ENCODE results near the gene EEF2K. TPM values are rescaled to one million over a fixed set of nuclear protein-coding genes. Genes with fewer than 3 reads are reported as not detected.

Gene EEF2K
- total and polyA plus RNA-seq, 2 of the 13 experiments (the other 11 are each of a cell fraction or from before 2014, with no cell fraction given), result 22.0 to 23.8 TPM

DNA sequence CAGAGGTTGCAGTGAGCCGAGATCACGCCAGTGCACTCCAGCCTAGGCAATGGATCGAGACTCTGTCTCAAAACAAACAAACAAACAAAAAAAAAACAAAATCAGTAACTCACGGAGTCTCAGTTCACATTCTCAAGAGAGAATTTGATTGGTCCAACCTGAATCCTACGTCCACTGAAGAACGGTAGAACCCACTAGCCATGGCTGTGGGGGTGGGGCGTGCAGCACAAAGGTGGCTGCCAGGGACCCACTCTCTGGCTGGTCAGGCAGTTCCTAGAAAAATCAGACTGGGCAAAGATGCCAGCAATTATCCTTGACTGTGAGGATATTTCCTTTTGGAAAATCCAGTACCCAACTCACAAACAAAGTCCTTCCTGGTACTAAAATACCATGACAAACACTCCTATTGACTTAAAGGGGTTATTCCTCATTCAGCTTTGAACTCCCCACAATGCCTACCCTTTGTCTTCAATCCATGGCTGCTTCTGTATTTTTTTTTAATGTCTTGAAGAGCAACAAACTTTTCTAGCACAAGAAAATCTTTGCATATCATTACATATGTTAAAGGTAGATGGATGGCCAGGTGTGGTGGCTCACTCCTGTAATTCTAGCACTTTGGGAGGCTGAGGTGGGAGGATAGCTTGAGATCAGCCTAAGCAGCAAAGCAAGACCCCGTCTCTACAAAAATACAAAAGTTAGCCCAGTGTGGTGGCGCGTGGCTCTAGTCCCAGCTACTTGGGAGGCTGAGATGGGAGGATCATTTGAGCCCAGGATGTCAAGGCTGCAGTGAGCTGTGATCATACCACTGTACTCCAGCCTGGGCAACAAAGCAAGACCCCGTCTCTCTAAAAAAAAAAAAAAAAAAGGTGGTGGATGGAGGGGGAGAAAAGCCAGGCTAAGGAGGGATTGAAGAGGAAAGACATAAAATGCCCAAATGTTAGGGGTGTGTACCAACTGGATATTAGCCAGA is 87.3 kb downstream of the EEF2K start (continued):
- TF ChIP-seq, protein P1, sequence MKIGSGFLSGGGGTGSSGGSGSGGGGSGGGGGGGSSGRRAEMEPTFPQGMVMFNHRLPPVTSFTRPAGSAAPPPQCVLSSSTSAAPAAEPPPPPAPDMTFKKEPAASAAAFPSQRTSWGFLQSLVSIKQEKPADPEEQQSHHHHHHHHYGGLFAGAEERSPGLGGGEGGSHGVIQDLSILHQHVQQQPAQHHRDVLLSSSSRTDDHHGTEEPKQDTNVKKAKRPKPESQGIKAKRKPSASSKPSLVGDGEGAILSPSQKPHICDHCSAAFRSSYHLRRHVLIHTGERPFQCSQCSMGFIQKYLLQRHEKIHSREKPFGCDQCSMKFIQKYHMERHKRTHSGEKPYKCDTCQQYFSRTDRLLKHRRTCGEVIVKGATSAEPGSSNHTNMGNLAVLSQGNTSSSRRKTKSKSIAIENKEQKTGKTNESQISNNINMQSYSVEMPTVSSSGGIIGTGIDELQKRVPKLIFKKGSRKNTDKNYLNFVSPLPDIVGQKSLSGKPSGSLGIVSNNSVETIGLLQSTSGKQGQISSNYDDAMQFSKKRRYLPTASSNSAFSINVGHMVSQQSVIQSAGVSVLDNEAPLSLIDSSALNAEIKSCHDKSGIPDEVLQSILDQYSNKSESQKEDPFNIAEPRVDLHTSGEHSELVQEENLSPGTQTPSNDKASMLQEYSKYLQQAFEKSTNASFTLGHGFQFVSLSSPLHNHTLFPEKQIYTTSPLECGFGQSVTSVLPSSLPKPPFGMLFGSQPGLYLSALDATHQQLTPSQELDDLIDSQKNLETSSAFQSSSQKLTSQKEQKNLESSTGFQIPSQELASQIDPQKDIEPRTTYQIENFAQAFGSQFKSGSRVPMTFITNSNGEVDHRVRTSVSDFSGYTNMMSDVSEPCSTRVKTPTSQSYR (CRISPR knock-in tag; IDR thresholded peaks at IDR 0.05; ENCODE audit: borderline replicate concordance), result peak; percentile 62; the same call in 1 of the 2 replicates
- TF ChIP-seq REPIN1 (CRISPR knock-in tag; IDR thresholded peaks at IDR 0.05; ENCODE audit: borderline replicate concordance, low read depth) (no peak), NR2F1 (CRISPR knock-in tag; IDR thresholded peaks at IDR 0.05) (no peak), KAT8 (CRISPR knock-in tag; IDR thresholded peaks at IDR 0.05) (no peak), ELF3 (CRISPR knock-in tag; IDR thresholded peaks at IDR 0.05) (peak; percentile 75; the same call in 1 of the 2 replicates), TAF15 (IDR thresholded peaks at IDR 0.05; ENCODE audit: low read depth, low read length, poor library complexity, severe bottlenecking) (no peak), GPN1 (CRISPR knock-in tag; IDR thresholded peaks at IDR 0.05; ENCODE audit: borderline replicate concordance) (no peak), NR2C2 (CRISPR knock-in tag; IDR thresholded peaks at IDR 0.05; ENCODE audit: borderline replicate concordance) (no peak), FOXA1 (IDR thresholded peaks at IDR 0.05) (no peak), FOXA1 (CRISPR knock-in tag; IDR thresholded peaks at IDR 0.05) (0 out of 2 replicates have a peak, but pooled peaks have one; percentile 6), FOXP1 (IDR thresholded peaks at IDR 0.05) (no peak), FOXP1 (CRISPR knock-in tag; IDR thresholded peaks at IDR 0.05) (peak; percentile 22; the same call in 1 of the 2 replicates), ZNF607 (CRISPR knock-in tag; IDR thresholded peaks at IDR 0.05; ENCODE audit: borderline replicate concordance) (0 out of 2 replicates have a peak, but pooled peaks have one; percentile 10), ZNF383 (CRISPR knock-in tag; IDR thresholded peaks at IDR 0.05; ENCODE audit: borderline replicate concordance) (no peak), ZNF460 (CRISPR knock-in tag; IDR thresholded peaks at IDR 0.05; ENCODE audit: borderline replicate concordance) (peak; percentile 38; the same call in 1 of the 2 replicates), SOX13 (IDR thresholded peaks at IDR 0.05) (no peak), SOX13 (CRISPR knock-in tag; conservative IDR thresholded peaks at IDR 0.05 in 1 of 2, IDR thresholded peaks at IDR 0.05 in 1 of 2) (peak; percentile 77 to 89; a peak in 2 of 4 replicates)
- TF ChIP-seq, protein P2, sequence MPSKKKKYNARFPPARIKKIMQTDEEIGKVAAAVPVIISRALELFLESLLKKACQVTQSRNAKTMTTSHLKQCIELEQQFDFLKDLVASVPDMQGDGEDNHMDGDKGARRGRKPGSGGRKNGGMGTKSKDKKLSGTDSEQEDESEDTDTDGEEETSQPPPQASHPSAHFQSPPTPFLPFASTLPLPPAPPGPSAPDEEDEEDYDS (CRISPR knock-in tag; IDR thresholded peaks at IDR 0.05), result peak; percentile 21; the same call in 1 of the 2 replicates
- TF ChIP-seq, protein P3, sequence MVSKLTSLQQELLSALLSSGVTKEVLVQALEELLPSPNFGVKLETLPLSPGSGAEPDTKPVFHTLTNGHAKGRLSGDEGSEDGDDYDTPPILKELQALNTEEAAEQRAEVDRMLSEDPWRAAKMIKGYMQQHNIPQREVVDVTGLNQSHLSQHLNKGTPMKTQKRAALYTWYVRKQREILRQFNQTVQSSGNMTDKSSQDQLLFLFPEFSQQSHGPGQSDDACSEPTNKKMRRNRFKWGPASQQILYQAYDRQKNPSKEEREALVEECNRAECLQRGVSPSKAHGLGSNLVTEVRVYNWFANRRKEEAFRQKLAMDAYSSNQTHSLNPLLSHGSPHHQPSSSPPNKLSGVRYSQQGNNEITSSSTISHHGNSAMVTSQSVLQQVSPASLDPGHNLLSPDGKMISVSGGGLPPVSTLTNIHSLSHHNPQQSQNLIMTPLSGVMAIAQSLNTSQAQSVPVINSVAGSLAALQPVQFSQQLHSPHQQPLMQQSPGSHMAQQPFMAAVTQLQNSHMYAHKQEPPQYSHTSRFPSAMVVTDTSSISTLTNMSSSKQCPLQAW (CRISPR knock-in tag; IDR thresholded peaks at IDR 0.05), result no peak
- TF ChIP-seq, protein P4, sequence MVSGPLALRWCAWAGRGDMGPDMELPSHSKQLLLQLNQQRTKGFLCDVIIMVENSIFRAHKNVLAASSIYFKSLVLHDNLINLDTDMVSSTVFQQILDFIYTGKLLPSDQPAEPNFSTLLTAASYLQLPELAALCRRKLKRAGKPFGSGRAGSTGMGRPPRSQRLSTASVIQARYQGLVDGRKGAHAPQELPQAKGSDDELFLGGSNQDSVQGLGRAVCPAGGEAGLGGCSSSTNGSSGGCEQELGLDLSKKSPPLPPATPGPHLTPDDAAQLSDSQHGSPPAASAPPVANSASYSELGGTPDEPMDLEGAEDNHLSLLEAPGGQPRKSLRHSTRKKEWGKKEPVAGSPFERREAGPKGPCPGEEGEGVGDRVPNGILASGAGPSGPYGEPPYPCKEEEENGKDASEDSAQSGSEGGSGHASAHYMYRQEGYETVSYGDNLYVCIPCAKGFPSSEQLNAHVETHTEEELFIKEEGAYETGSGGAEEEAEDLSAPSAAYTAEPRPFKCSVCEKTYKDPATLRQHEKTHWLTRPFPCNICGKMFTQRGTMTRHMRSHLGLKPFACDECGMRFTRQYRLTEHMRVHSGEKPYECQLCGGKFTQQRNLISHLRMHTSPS (CRISPR knock-in tag; IDR thresholded peaks at IDR 0.05; ENCODE audit: low read depth), result no peak

Data from HepG2 (cell line).